ENCODE results near the gene IRX4. TPM values are rescaled to one million over a fixed set of nuclear protein-coding genes. Genes with fewer than 3 reads are reported as not detected.

The IRX4 gene
- total and polyA plus RNA-seq, 2 of the 4 experiments (the other 2 are of a cell fraction): not detected

GRCh38 chr5:1847611-1848010, 35.1 kb downstream of the IRX4 start:
- Histone ChIP-seq H3K9me3 (ENCODE audit: control insufficient read depth, insufficient read depth, low read length) (no peaks in the 10 kb centered on the region; the same call in 1 of the 2 replicates), H2BK15ac (ENCODE audit: low read depth, low read length) (no peak overlapping the region), H3K4ac (ENCODE audit: low read depth, low read length) (no peak overlapping the region), H2AK9ac (replicated peaks; ENCODE audit: low read depth, low read length, poor library complexity) (no peak overlapping the region), H3K79me1 (ENCODE audit: low read depth in 1 of 2, low read length in 2 of 2) (no peaks in the 10 kb centered on the region), H3K4me3 (ENCODE audit: insufficient read depth, low read depth, low read length) (no peak overlapping the region), H3K23ac (ENCODE audit: low read depth, low read length) (no peak overlapping the region), H4K20me1 (ENCODE audit: insufficient read depth, low read length) (no peaks in the 10 kb centered on the region), H3K4me1 (ENCODE audit: control insufficient read depth, insufficient read depth, low read length) (no peaks in the 10 kb centered on the region), H3K9me1 (ENCODE audit: insufficient read depth, low read length) (no peaks in the 10 kb centered on the region), H2AK5ac (ENCODE audit: low read depth, low read length) (no peak overlapping the region), H3K56ac (ENCODE audit: extremely low read depth, insufficient read depth, low read length) (no peak overlapping the region), H2AFZ (replicated peaks; ENCODE audit: low read length, poor library complexity) (no peak overlapping the region), H3K36me3 (ENCODE audit: control insufficient read depth, insufficient read depth, low read length) (no peaks in the 10 kb centered on the region), H4K8ac (ENCODE audit: low read depth in 2 of 2, low read length in 2 of 2) (no peak overlapping the region), H4K5ac (ENCODE audit: low read depth, low read length) (no peak overlapping the region), H2BK120ac (ENCODE audit: low read depth, low read length) (no peak overlapping the region), H3K27ac (ENCODE audit: insufficient read depth, low read length) (no peak overlapping the region), H3K9ac (ENCODE audit: low read depth, low read length) (no peak overlapping the region), H3K4me2 (ENCODE audit: low read depth, low read length) (no peak overlapping the region), H2BK20ac (ENCODE audit: low read depth, low read length) (no peak overlapping the region), H3K18ac (ENCODE audit: low read depth, low read length) (no peak overlapping the region), H2BK5ac (ENCODE audit: low read depth, low read length, poor library complexity, severe bottlenecking) (no peak overlapping the region), H3K27me3 (ENCODE audit: control insufficient read depth, insufficient read depth, low read length) (peaks cover 42% of the 10 kb centered on the region), H3K14ac (replicated peaks; ENCODE audit: low read depth, low read length) (no peak overlapping the region), H4K91ac (ENCODE audit: insufficient read depth, low read depth, low read length) (no peak overlapping the region)
- no peak for ATAC-seq (ENCODE audit: low read depth)
- in situ Hi-C loops (cut with MboI; ENCODE audit: low sequenced_read_pairs) (no loop called here), intact Hi-C loops (cut with micrococcal nuclease) (no loop called here), dilution Hi-C loops (cut with HindIII; ENCODE audit: low sequenced_read_pairs, unreplicated experiment) (no loop called here)
- no TSS peak for BruUV-seq (replicated peaks)
- ChIA-PET POLR2A (ENCODE audit: unreplicated experiment) (no interaction called here), CTCF (no interaction called here)
- no peak for DNase-seq
- 29% methylated on average over 4 of the region's 9 CpGs; no CpG with 5 or more reads in 1 of the 2 experiments for WGBS, 2 experiments (ENCODE audit: extremely low coverage in 2 of 2, insufficient read length in 1 of 2)
- no peak for TF ChIP-seq USF2 (IDR thresholded peaks at IDR 0.05; ENCODE audit: low read depth, low read length)
- no peak for TF ChIP-seq ELK1 (IDR thresholded peaks at IDR 0.05; ENCODE audit: borderline replicate concordance, low read depth, low read length)
- TF ChIP-seq RCOR1 (IDR thresholded peaks at IDR 0.05; ENCODE audit: insufficient replicate concordance, low read length): no peak
- TF ChIP-seq RAD21 (IDR thresholded peaks at IDR 0.05; ENCODE audit: low read length): no peak
- no peak for TF ChIP-seq CTCF (conservative IDR thresholded peaks at IDR 0.05; ENCODE audit: low read depth, low read length)
- no peak for TF ChIP-seq BHLHE40 (IDR thresholded peaks at IDR 0.05; ENCODE audit: low read depth, low read length)
- no peak for TF ChIP-seq SMC3 (IDR thresholded peaks at IDR 0.05; ENCODE audit: low read depth, low read length)
- no peak for TF ChIP-seq NFE2L2 (IDR thresholded peaks at IDR 0.05; ENCODE audit: low read depth, low read length)
- no peak for TF ChIP-seq FOS (IDR thresholded peaks at IDR 0.05; ENCODE audit: low read depth, low read length)
- TF ChIP-seq POLR2A (IDR thresholded peaks at IDR 0.05; ENCODE audit: low read depth, low read length): no peak
